Prostate gland (tissue), 2 donors: ENCODE data around the gene HOXD4.

ENCODE experiments used
- POLR2A ChIP-seq: fragments of 450-650 bp; IDR thresholded peaks from one replicate; pipeline ENCODE4 v1.6.1; 2016; ENCODE audit warnings: antibody characterized with exemption, mild to moderate bottlenecking
- POLR2AphosphoS5 ChIP-seq: sonication (generic); formaldehyde crosslinking; IDR thresholded peaks from one replicate; pipeline ENCODE4 v1.6.1; 2017; ENCODE audit warnings: antibody characterized with exemption
- TF ChIP-seq, protein P1 (sequence below), 4 experiments: fragments of 200-600 bp in 2 of 4; fragments of 450-650 bp in 2 of 4; sonication (generic) in 2 of 4; IDR thresholded peaks; 1 replicate in 3 of 4; 2 replicates in 1 of 4; pipeline ENCODE4 v1.5.1; 2016 to 2019; ENCODE audit warnings: antibody characterized with exemption in 4 of 4, mild to moderate bottlenecking in 2 of 4, moderate library complexity in 2 of 4

DNA sequence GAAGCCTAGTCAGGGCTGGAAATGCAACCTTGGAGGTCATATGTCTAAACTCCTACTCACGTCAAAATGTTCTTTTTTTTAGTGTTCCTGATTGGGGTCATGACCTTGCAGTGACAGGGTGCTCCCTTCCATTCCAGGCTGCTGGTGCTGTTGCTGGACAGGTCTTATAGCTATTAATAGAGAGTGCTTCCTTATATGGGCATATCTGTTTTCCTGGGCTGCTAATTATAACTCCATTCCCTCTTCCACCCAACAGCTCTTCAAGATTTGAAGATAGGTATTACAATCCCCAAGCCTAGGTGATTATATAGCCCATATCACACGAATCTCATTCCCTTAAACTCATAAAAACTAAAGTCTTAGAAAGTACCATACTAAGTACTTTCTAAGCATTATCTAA is 18.4 kb downstream of the HOXD4 start:
- TF ChIP-seq, protein P1, sequence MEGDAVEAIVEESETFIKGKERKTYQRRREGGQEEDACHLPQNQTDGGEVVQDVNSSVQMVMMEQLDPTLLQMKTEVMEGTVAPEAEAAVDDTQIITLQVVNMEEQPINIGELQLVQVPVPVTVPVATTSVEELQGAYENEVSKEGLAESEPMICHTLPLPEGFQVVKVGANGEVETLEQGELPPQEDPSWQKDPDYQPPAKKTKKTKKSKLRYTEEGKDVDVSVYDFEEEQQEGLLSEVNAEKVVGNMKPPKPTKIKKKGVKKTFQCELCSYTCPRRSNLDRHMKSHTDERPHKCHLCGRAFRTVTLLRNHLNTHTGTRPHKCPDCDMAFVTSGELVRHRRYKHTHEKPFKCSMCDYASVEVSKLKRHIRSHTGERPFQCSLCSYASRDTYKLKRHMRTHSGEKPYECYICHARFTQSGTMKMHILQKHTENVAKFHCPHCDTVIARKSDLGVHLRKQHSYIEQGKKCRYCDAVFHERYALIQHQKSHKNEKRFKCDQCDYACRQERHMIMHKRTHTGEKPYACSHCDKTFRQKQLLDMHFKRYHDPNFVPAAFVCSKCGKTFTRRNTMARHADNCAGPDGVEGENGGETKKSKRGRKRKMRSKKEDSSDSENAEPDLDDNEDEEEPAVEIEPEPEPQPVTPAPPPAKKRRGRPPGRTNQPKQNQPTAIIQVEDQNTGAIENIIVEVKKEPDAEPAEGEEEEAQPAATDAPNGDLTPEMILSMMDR (IDR thresholded peaks at IDR 0.05), result no peak
- TF ChIP-seq POLR2AphosphoS5 (no peak), POLR2A (no peak)
